Nephron (organoid): ENCODE measurements around the gene ADD3.

Experiments
- H3K27ac Mint-ChIP-seq, 3 experiments: 2 replicates each; pipeline ENCODE4 v1.8.0; 2020; ENCODE audit warnings: mixed read lengths in 3 of 3, mild to moderate bottlenecking in 2 of 3, moderate library complexity in 1 of 3
- H3K27me3 Mint-ChIP-seq: 2 replicates; pipeline ENCODE4 v1.8.0; 2021; ENCODE audit warnings: low read depth, mild to moderate bottlenecking, moderate library complexity, mixed read lengths
- H3K36me3 Mint-ChIP-seq: 2 replicates; pipeline ENCODE4 v1.8.0; 2020; ENCODE audit warnings: low read depth, mixed read lengths
- H3K4me1 Mint-ChIP-seq: 2 replicates; pipeline ENCODE4 v1.8.0; 2020; ENCODE audit warnings: mixed read lengths
- H3K4me3 Mint-ChIP-seq, 3 experiments: 2 replicates each; pipeline ENCODE4 v1.8.0; 2020; ENCODE audit warnings: mild to moderate bottlenecking in 3 of 3, mixed read lengths in 3 of 3, moderate library complexity in 2 of 3
- H3K9me3 Mint-ChIP-seq: 2 replicates; pipeline ENCODE4 v1.8.0; 2020; ENCODE audit warnings: mixed read lengths
- CTCF ChIP-seq, 3 experiments: fragments of 200-600 bp; sonication (generic); IDR thresholded peaks; one replicate each; pipeline ENCODE4 v1.5.0; 2021; ENCODE audit warnings: antibody characterized with exemption in 3 of 3; ENCODE audit not compliant: unreplicated experiment in 3 of 3

The ADD3 gene

GRCh38 chr10:110170142-110170971, 162.6 kb downstream of the ADD3 start:
- Mint-ChIP-seq H3K4me3 (no peak overlapping the region), H3K27ac (no peak overlapping the region), H3K27me3 (peaks cover 69% of the 10 kb centered on the region), H3K9me3 (no peaks in the 10 kb centered on the region), H3K4me1 (peaks cover 34% of the 10 kb centered on the region), H3K36me3 (no peaks in the 10 kb centered on the region)
- TF ChIP-seq CTCF (IDR thresholded peaks at IDR 0.05; ENCODE audit: unreplicated experiment in 3 of 3), result no peak

- H3K4me3 Mint-ChIP-seq, result no peak overlapping the region
- H3K36me3 Mint-ChIP-seq, result no peaks in the 10 kb centered on the region
- H3K27ac Mint-ChIP-seq, result no peak overlapping the region
These were observed 163.2 kb downstream of the ADD3 start for GRCh38 chr10:110171032-110171431.

GRCh38 chr10:110172155-110172554, 164.4 kb downstream of the ADD3 start:
- Mint-ChIP-seq H3K4me1 (peaks cover 38% of the 10 kb centered on the region), H3K27ac (no peak overlapping the region), H3K27me3 (peaks cover 54% of the 10 kb centered on the region), H3K36me3 (no peaks in the 10 kb centered on the region), H3K9me3 (no peaks in the 10 kb centered on the region), H3K4me3 (no peak overlapping the region)
- TF ChIP-seq CTCF (IDR thresholded peaks at IDR 0.05; ENCODE audit: unreplicated experiment in 3 of 3), result no peak

More at GRCh38 chr10:110171032-110171431, 163.2 kb downstream of the ADD3 start:
- Mint-ChIP-seq H3K4me1 (peaks cover 34% of the 10 kb centered on the region), H3K9me3 (no peaks in the 10 kb centered on the region), H3K27me3 (peaks cover 63% of the 10 kb centered on the region)
- TF ChIP-seq CTCF (IDR thresholded peaks at IDR 0.05; ENCODE audit: unreplicated experiment in 3 of 3), result no peak

GRCh38 chr10:110174201-110174600, 166.4 kb downstream of the ADD3 start:
- H3K4me3 Mint-ChIP-seq, result no peak overlapping the region
- H3K4me1 Mint-ChIP-seq, result peaks cover 26% of the 10 kb centered on the region
- H3K36me3 Mint-ChIP-seq, result no peaks in the 10 kb centered on the region
- H3K27me3 Mint-ChIP-seq, result peaks cover 40% of the 10 kb centered on the region
- peaks cover 2% of the 10 kb centered on the region for H3K9me3 Mint-ChIP-seq
- no peak for TF ChIP-seq CTCF (IDR thresholded peaks at IDR 0.05; ENCODE audit: unreplicated experiment in 3 of 3)
- H3K27ac Mint-ChIP-seq, result no peak overlapping the region

- Mint-ChIP-seq H3K27me3 (peaks cover 38% of the 10 kb centered on the region), H3K4me1 (peaks cover 20% of the 10 kb centered on the region), H3K4me3 (no peak overlapping the region), H3K27ac (no peak overlapping the region), H3K9me3 (peaks cover 2% of the 10 kb centered on the region), H3K36me3 (no peaks in the 10 kb centered on the region)
- TF ChIP-seq CTCF (IDR thresholded peaks at IDR 0.05; ENCODE audit: unreplicated experiment in 3 of 3), result no peak
These were observed 167.0 kb downstream of the ADD3 start for GRCh38 chr10:110174816-110175215.

GRCh38 chr10:110175406-110175805, 167.6 kb downstream of the ADD3 start:
- Mint-ChIP-seq H3K4me3 (no peak overlapping the region), H3K9me3 (peaks cover 2% of the 10 kb centered on the region), H3K27me3 (peaks cover 34% of the 10 kb centered on the region), H3K36me3 (no peaks in the 10 kb centered on the region), H3K27ac (no peak overlapping the region), H3K4me1 (peaks cover 16% of the 10 kb centered on the region)
- no peak for TF ChIP-seq CTCF (IDR thresholded peaks at IDR 0.05; ENCODE audit: unreplicated experiment in 3 of 3)
